NT2/D1 (cell line): ENCODE results near the gene EP400.

Experiments
- SUZ12 ChIP-seq: IDR thresholded peaks from 2 replicates; pipeline ENCODE4 v1.6.1; 2011; ENCODE audit not compliant: insufficient read length, insufficient read depth; ENCODE audit errors: extremely low read depth
- YY1 ChIP-seq: IDR thresholded peaks from 2 replicates; pipeline ENCODE4 v1.6.1; 2011; ENCODE audit not compliant: insufficient read length, insufficient read depth
- ZNF274 ChIP-seq: IDR thresholded peaks from 2 replicates; pipeline ENCODE4 v1.6.1; 2011; ENCODE audit warnings: mild to moderate bottlenecking, low read depth, low read length

DNA sequence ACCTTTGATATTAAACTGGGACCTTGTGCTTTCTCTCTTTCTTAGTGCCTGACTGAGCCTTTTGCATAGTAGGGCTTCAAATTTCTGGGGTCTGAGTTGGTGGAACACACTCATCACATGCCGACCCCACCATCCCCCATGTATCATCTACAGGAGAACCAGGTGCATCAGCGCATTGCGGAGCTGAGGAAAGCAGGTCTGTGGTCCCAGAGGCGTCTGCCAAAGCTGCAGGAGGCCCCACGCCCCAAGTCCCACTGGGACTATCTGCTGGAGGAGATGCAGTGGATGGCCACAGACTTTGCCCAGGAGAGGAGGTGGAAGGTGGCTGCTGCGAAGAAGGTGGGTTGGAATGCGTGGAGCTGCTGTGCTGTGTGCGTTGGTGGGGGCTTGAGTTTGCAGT is 37.8 kb downstream of the EP400 start:
- TF ChIP-seq YY1 (no peak), SUZ12 (no peak), ZNF274 (no peak)
